H1 (cell line): ENCODE measurements around the gene SCD. TPM values are rescaled to one million over a fixed set of nuclear protein-coding genes. Genes with fewer than 3 reads are reported as not detected.

Experiments
- CTCF ChIA-PET: fragments of 300-600 bp; sonication (Branson Sonifier 250); formaldehyde crosslinking; loops from one replicate; lab custom pipeline; 2021; ENCODE audit not compliant: partially characterized antibody; lab: Charles Lee
- POLR2A ChIA-PET: fragments of 300-600 bp; sonication (Branson Sonifier 250); formaldehyde crosslinking; loops from one replicate; lab custom pipeline; 2021; ENCODE audit warnings: inconsistent platforms; ENCODE audit not compliant: partially characterized antibody; lab: Charles Lee
- DNase-seq, 2 experiments: peaks; one replicate each; pipeline versions ENCODE4 v3.0.0 to v3.0.0-alpha.2; 2010 to 2022; ENCODE audit warnings: low spot score in 2 of 2, low read depth in 1 of 2, mixed read lengths in 1 of 2
- FAIRE-seq: peaks from 2 replicates; lab custom pipeline; 2011; peaks lifted over from hg19 to GRCh38; lab: Jason Lieb, UNC
- H2AFZ ChIP-seq: 2 replicates; pipeline ENCODE4 v1.8.1; 2012; ENCODE audit warnings: low read length, inconsistent platforms
- H2AK5ac ChIP-seq: 2 replicates; pipeline ENCODE4 v1.6.1; 2013; ENCODE audit warnings: low read depth, low read length
- H2BK120ac ChIP-seq: replicated peaks from 2 replicates; pipeline ENCODE3; 2013; ENCODE audit warnings: low read depth, low read length, inconsistent platforms
- H2BK12ac ChIP-seq: 2 replicates; pipeline ENCODE4 v1.6.1; 2013; ENCODE audit warnings: low read depth, low read length
- H2BK15ac ChIP-seq: 2 replicates; pipeline ENCODE4 v1.6.1; 2013; ENCODE audit warnings: low read length
- H2BK20ac ChIP-seq: 2 replicates; pipeline ENCODE4 v1.6.1; 2013; ENCODE audit warnings: low read length
- H2BK5ac ChIP-seq: 2 replicates; pipeline ENCODE4 v1.6.1; 2013; ENCODE audit warnings: low read depth, low read length
- H3K14ac ChIP-seq: 2 replicates; pipeline ENCODE4 v1.6.1; 2013; ENCODE audit warnings: inconsistent platforms; ENCODE audit not compliant: insufficient read length
- H3K18ac ChIP-seq: 2 replicates; pipeline ENCODE4 v1.6.1; 2013; ENCODE audit warnings: low read length; ENCODE audit errors: extremely low read depth
- H3K23ac ChIP-seq: 2 replicates; pipeline ENCODE4 v1.6.1; 2013; ENCODE audit warnings: inconsistent platforms; ENCODE audit not compliant: insufficient read length
- H3K23me2 ChIP-seq: 2 replicates; pipeline ENCODE4 v1.6.1; 2013; ENCODE audit warnings: low read depth, low read length
- H3K27ac ChIP-seq: 2 replicates; pipeline ENCODE4 v1.6.1; 2011; ENCODE audit warnings: low read depth, low read length, inconsistent platforms
- H3K27me3 ChIP-seq, 4 experiments: replicated peaks in 1 of 4; 1 replicate in 1 of 4; 2 replicates in 3 of 4; pipeline versions ENCODE4 v1.6.1 to v1.8.1; 2011 to 2013; ENCODE audit warnings: low read length in 3 of 4, mild to moderate bottlenecking in 3 of 4, inconsistent platforms in 2 of 4, mixed read lengths in 2 of 4, moderate library complexity in 1 of 4; ENCODE audit not compliant: control insufficient read depth in 3 of 4, insufficient read depth in 3 of 4; ENCODE audit errors: extremely low read depth in 1 of 4
- H3K36me3 ChIP-seq, 4 experiments: 2 replicates each; pipeline versions ENCODE4 v1.6.1 to v1.8.1; 2011 to 2013; ENCODE audit warnings: mild to moderate bottlenecking in 4 of 4, low read length in 3 of 4, moderate library complexity in 2 of 4, control low read depth in 1 of 4, inconsistent platforms in 1 of 4; ENCODE audit not compliant: insufficient read depth in 4 of 4, control insufficient read depth in 2 of 4
- H3K4ac ChIP-seq: replicated peaks from 2 replicates; pipeline ENCODE3; 2013; ENCODE audit warnings: low read length, low read depth, mixed read lengths, inconsistent platforms; ENCODE audit not compliant: insufficient read length
- H3K4me1 ChIP-seq, 4 experiments: replicated peaks in 1 of 4; 1 replicate in 1 of 4; 2 replicates in 3 of 4; pipeline versions ENCODE4 v1.6.1 to v1.8.1; 2011 to 2013; ENCODE audit warnings: low read length in 3 of 4, inconsistent platforms in 2 of 4, mixed read lengths in 1 of 4; ENCODE audit not compliant: insufficient read depth in 4 of 4, control insufficient read depth in 3 of 4
- H3K4me2 ChIP-seq, 2 experiments: 2 replicates each; pipeline versions ENCODE4 v1.6.1 to v1.8.1; 2011 to 2013; ENCODE audit warnings: low read depth in 2 of 2, low read length in 2 of 2, control low read depth in 1 of 2, inconsistent platforms in 1 of 2, mild to moderate bottlenecking in 1 of 2; ENCODE audit not compliant: insufficient read depth in 1 of 2
- H3K4me3 ChIP-seq, 4 experiments: fragments of 200-600, 300-600 bp in 1 of 4; sonication (generic), shearing (Covaris generic), sonication (Bioruptor Twin) in 1 of 4; 2 replicates each; pipeline versions ENCODE4 v1.5.1 to v1.8.1; 2011 to 2016; ENCODE audit warnings: low read length in 4 of 4, low read depth in 3 of 4, control low read depth in 2 of 4, inconsistent platforms in 2 of 4, mild to moderate bottlenecking in 2 of 4, mixed read lengths in 1 of 4, moderate library complexity in 1 of 4; ENCODE audit not compliant: insufficient read depth in 2 of 4; ENCODE audit errors: extremely low read depth in 1 of 4
- H3K56ac ChIP-seq: replicated peaks from 2 replicates; pipeline ENCODE3; 2013; ENCODE audit warnings: low read depth, mild to moderate bottlenecking, mixed read lengths, low read length, inconsistent platforms; ENCODE audit not compliant: insufficient read length
- H3K79me1 ChIP-seq: 2 replicates; pipeline ENCODE4 v1.6.1; 2013; ENCODE audit warnings: low read depth, low read length, control low read depth
- H3K79me2 ChIP-seq, 2 experiments: 2 replicates each; pipeline versions ENCODE4 v1.6.1 to v1.8.1; 2012 to 2013; ENCODE audit warnings: low read length in 2 of 2, mild to moderate bottlenecking in 2 of 2, inconsistent platforms in 1 of 2; ENCODE audit not compliant: insufficient read depth in 2 of 2, control insufficient read depth in 1 of 2
- H3K9ac ChIP-seq, 4 experiments: replicated peaks in 1 of 4; 1 replicate in 1 of 4; 2 replicates in 3 of 4; pipeline versions ENCODE4 v1.6.1 to v1.8.1; 2011 to 2013; ENCODE audit warnings: low read depth in 3 of 4, low read length in 3 of 4, control low read depth in 2 of 4, mild to moderate bottlenecking in 2 of 4, moderate library complexity in 2 of 4, inconsistent platforms in 1 of 4; ENCODE audit errors: extremely low read depth in 1 of 4
- H3K9me3 ChIP-seq, 2 experiments: 2 replicates each; pipeline versions ENCODE4 v1.6.1 to v1.8.1; 2012 to 2013; ENCODE audit warnings: mild to moderate bottlenecking in 2 of 2, moderate library complexity in 2 of 2, control low read depth in 1 of 2, inconsistent platforms in 1 of 2, low read depth in 1 of 2, low read length in 1 of 2, mixed read lengths in 1 of 2; ENCODE audit not compliant: insufficient read depth in 2 of 2
- H4K20me1 ChIP-seq, 2 experiments: replicated peaks in 1 of 2; 2 replicates each; pipeline versions ENCODE3 to v1.8.1; 2011 to 2013; ENCODE audit warnings: inconsistent platforms in 2 of 2, low read length in 2 of 2, mild to moderate bottlenecking in 1 of 2; ENCODE audit not compliant: insufficient read depth in 2 of 2, control insufficient read depth in 1 of 2
- H4K5ac ChIP-seq: 2 replicates; pipeline ENCODE4 v1.6.1; 2013; ENCODE audit warnings: low read length, low read depth, mixed read lengths, inconsistent platforms; ENCODE audit not compliant: insufficient read length
- H4K8ac ChIP-seq: 2 replicates; pipeline ENCODE4 v1.8.0; 2013; ENCODE audit warnings: mild to moderate bottlenecking, moderate library complexity, low read length, inconsistent platforms; ENCODE audit not compliant: insufficient read depth; ENCODE audit errors: extremely low read depth
- H4K91ac ChIP-seq: replicated peaks from 2 replicates; pipeline ENCODE3; 2013; ENCODE audit warnings: low read length, mixed read lengths, inconsistent platforms; ENCODE audit not compliant: insufficient read length
- ATF3 ChIP-seq: IDR thresholded peaks from 2 replicates; pipeline ENCODE4 v1.6.1; 2011; ENCODE audit warnings: low read depth, mild to moderate bottlenecking, low read length; ENCODE audit not compliant: insufficient read depth
- FOSL1 ChIP-seq: IDR thresholded peaks from 2 replicates; pipeline ENCODE4 v1.6.1; 2011; ENCODE audit warnings: mild to moderate bottlenecking, low read depth, low read length, moderate library complexity; ENCODE audit not compliant: insufficient read depth
- KDM1A ChIP-seq: fragments of 200-600, 300-600 bp; sonication (generic); IDR thresholded peaks from 2 replicates; pipeline ENCODE4 v1.7.1; 2016; ENCODE audit warnings: mild to moderate bottlenecking, low read length, borderline replicate concordance
- WGBS, 2 experiments: shearing (Covaris generic) in 1 of 2; methylation state at CpG; one replicate each; pipeline versions ENCODE4 v1.1.6 to v1.1.7; 2013 to 2015; ENCODE audit warnings: low lambda C conversion rate in 2 of 2, mixed read lengths in 2 of 2, inconsistent platforms in 1 of 2, low coverage in 1 of 2, missing lambda C conversion rate in 1 of 2; ENCODE audit not compliant: insufficient replicate concordance in 2 of 2, insufficient coverage in 1 of 2, insufficient read length in 1 of 2; ENCODE audit errors: extremely low coverage in 1 of 2, missing lambda C conversion rate in 1 of 2; 5-methylcytosine and 5-hydroxymethylcytosine counted together
- polyA plus RNA-seq, 7 experiments: library from polyadenylated mRNA; depleted of rRNA in 3 of 7; stranded (reverse) in 5 of 7; unstranded in 2 of 7; fragments of >200 nt in 5 of 7; fragments of 200-250 nt in 2 of 7; gene quantifications; 1 replicate in 5 of 7; 2 replicates in 1 of 7; 4 replicates in 1 of 7; pipeline versions ENCODE4 v1.2.1 to v1.2.3, GENCODE V29; 2011 to 2013; ENCODE audit warnings: missing spikeins in 2 of 7, mixed read lengths in 2 of 7
- total RNA-seq: library from RNA; stranded (reverse); fragmentation: NEBNext Ultra II Directional; extraction: Animal tissue kit (Norgen Biotek cat#: 25700); gene quantifications from 2 replicates; pipeline ENCODE4 v1.2.1, GENCODE V29; 2021

SCD gene
- total and polyA plus RNA-seq, 2 of the 8 experiments (the other 6 are each of a cell fraction or from before 2014, with no cell fraction given), result 397 to 621 TPM

- Histone ChIP-seq H2BK120ac (no peak overlapping the region), H3K4me1 (peaks cover 0 to 9% (median 2%) of the 10 kb centered on the region in 4 experiments; a peak in 4 of 7 replicates), H2BK20ac (no peak overlapping the region), H3K4me3 (no peak overlapping the region), H3K23ac (no peak overlapping the region), H2BK15ac (no peak overlapping the region), H3K79me2 (no peaks in the 10 kb centered on the region), H4K91ac (no peak overlapping the region), H3K23me2 (no peaks in the 10 kb centered on the region; the same call in 1 of the 2 replicates), H3K18ac (no peak overlapping the region), H3K9me3 (peaks cover 0 to 4% of the 10 kb centered on the region in 2 experiments; a peak in 2 of 4 replicates), H4K5ac (no peak overlapping the region), H3K27me3 (no peaks in the 10 kb centered on the region), H3K56ac (no peak overlapping the region), H4K20me1 (no peaks in the 10 kb centered on the region), H3K4me2 (no peak overlapping the region), H3K4ac (no peak overlapping the region), H3K14ac (no peak overlapping the region), H2BK5ac (no peak overlapping the region), H3K9ac (no peak overlapping the region), H2BK12ac (0 out of 2 replicates have a peak overlapping the region, but pooled peaks have one; percentile 50), H3K79me1 (no peaks in the 10 kb centered on the region), H2AFZ (no peak overlapping the region), H3K27ac (no peak overlapping the region), H2AK5ac (peak overlapping the region; percentile 53; the same call in 1 of the 2 replicates), H3K36me3 (no peaks in the 10 kb centered on the region), H4K8ac (no peak overlapping the region)
- WGBS, 2 experiments, result 76% methylated on average over 3 of the region's 3 CpGs; no CpG with 5 or more reads in 1 of the 2 experiments
- no peak for FAIRE-seq
- DNase-seq, result no peak
- CTCF ChIA-PET, result interaction anchor here (0.9 to 2.3 kb wide), 10 partner anchors 12 to 204 kb away, joined by 3 to 12 read pairs (median 4); partner anchors contain the start of gene WNT8B
- POLR2A ChIA-PET, result no interaction called here
- no peak for TF ChIP-seq FOSL1
- no peak for TF ChIP-seq KDM1A
- no peak for TF ChIP-seq ATF3
Measured at GRCh38 chr10:100304414-100304813, 42.6 kb upstream of the SCD start.
